ENCODE data around the gene TRAPPC14.
"Not testable (repeated sequence)": the region's sequence is repeated elsewhere in the genome, so short reads cannot be mapped to it uniquely, and the experiment has no call there.

Gene TRAPPC14

DNA sequence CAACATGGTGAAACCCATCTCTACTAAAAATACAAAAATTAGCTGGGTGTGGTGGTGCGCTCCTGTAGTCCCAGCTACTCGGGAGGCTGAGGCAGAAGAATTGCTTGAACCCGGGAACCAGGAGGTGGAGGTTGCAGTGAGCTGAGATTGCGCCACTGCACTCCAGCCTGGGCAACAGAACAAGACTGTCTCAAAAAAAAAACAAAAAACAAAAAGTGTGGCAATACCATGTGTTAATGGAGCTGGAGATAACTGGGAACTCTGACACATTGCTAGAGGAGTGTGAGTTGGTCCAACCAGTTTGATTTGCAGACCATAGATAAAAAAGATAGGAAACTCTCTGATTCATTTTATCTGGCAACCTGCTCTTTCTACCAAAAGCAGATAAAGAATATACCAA, 12.2 kb downstream of the TRAPPC14 start:
- not testable (repeated sequence) for H3K4me3 ChIP-seq (ENCODE audit: low read depth, low read length); H3K36me3 ChIP-seq (ENCODE audit: control insufficient read depth in 2 of 2, insufficient read depth in 1 of 2, low read length in 2 of 2); H3K9me3 ChIP-seq (ENCODE audit: control insufficient read depth, insufficient read depth, low read depth, low read length); H3K27ac ChIP-seq (ENCODE audit: extremely low read depth, low read depth, low read length)
- ChIA-PET POLR2A (interaction anchor here (0.7 kb wide), 2 partner anchors 10 to 14 kb away, joined by 3 read pairs; no protein-coding TSS in a partner anchor), CTCF (interaction anchor here (0.8 to 3.2 kb wide), 2 partner anchors 13 to 198 kb away, joined by 3 to 11 read pairs; no protein-coding TSS in a partner anchor)
- TF ChIP-seq, protein P1, sequence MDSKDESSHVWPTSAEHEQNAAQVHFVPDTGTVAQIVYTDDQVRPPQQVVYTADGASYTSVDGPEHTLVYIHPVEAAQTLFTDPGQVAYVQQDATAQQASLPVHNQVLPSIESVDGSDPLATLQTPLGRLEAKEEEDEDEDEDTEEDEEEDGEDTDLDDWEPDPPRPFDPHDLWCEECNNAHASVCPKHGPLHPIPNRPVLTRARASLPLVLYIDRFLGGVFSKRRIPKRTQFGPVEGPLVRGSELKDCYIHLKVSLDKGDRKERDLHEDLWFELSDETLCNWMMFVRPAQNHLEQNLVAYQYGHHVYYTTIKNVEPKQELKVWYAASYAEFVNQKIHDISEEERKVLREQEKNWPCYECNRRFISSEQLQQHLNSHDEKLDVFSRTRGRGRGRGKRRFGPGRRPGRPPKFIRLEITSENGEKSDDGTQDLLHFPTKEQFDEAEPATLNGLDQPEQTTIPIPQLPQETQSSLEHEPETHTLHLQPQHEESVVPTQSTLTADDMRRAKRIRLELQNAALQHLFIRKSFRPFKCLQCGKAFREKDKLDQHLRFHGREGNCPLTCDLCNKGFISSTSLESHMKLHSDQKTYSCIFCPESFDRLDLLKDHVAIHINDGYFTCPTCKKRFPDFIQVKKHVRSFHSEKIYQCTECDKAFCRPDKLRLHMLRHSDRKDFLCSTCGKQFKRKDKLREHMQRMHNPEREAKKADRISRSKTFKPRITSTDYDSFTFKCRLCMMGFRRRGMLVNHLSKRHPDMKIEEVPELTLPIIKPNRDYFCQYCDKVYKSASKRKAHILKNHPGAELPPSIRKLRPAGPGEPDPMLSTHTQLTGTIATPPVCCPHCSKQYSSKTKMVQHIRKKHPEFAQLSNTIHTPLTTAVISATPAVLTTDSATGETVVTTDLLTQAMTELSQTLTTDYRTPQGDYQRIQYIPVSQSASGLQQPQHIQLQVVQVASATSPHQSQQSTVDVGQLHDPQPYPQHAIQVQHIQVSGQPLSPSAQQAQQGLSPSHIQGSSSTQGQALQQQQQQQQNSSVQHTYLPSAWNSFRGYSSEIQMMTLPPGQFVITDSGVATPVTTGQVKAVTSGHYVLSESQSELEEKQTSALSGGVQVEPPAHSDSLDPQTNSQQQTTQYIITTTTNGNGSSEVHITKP (tag by site-specific recombination; IDR thresholded peaks at IDR 0.05), result 0 out of 2 replicates have a peak, but pooled peaks have one; percentile 13
- H3K4me1 ChIP-seq (ENCODE audit: control insufficient read depth, insufficient read depth, low read length), result peaks cover 10% of the 10 kb centered on the region

DNA sequence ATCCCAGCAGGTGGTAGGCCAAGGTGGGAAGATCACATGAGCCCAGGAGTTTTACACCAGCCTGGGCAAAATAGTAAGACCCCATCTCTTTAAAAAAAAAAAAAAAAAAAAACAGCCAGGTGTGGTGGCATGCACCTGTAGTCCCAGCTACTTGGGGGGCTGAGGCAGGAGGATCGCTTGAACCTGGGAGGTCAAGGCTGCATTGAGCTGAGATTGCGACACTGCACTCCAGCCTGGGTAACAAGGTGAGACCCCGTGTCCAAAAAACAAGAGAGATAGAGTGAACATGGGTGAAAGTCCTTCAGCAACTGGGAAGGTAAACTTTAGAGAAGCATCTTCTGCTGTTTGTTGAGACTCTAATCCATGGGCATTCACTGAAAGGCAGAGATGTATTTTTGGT, 16.1 kb downstream of the TRAPPC14 start:
- Histone ChIP-seq H3K27ac (ENCODE audit: extremely low read depth, low read depth, low read length) (no peak overlapping the region), H3K4me1 (ENCODE audit: control insufficient read depth, insufficient read depth, low read length) (no peaks in the 10 kb centered on the region), H3K4me3 (ENCODE audit: low read depth, low read length) (no peak overlapping the region), H3K9me3 (ENCODE audit: control insufficient read depth, insufficient read depth, low read depth, low read length) (no peaks in the 10 kb centered on the region), H3K36me3 (ENCODE audit: control insufficient read depth in 2 of 2, insufficient read depth in 1 of 2, low read length in 2 of 2) (no peaks in the 10 kb centered on the region)
- POLR2A ChIA-PET, result interaction anchor here (0.7 to 0.9 kb wide), 2 partner anchors 12 to 41 kb away, joined by 4 to 5 read pairs; partner anchors contain the start of gene AP4M1
- CTCF ChIA-PET, result interaction anchor here (0.6 to 2.6 kb wide), 2 partner anchors 11 to 74 kb away, joined by 3 to 33 read pairs; no protein-coding TSS in a partner anchor
- TF ChIP-seq, protein P2, sequence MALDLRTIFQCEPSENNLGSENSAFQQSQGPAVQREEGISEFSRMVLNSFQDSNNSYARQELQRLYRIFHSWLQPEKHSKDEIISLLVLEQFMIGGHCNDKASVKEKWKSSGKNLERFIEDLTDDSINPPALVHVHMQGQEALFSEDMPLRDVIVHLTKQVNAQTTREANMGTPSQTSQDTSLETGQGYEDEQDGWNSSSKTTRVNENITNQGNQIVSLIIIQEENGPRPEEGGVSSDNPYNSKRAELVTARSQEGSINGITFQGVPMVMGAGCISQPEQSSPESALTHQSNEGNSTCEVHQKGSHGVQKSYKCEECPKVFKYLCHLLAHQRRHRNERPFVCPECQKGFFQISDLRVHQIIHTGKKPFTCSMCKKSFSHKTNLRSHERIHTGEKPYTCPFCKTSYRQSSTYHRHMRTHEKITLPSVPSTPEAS (tag by site-specific recombination; IDR thresholded peaks at IDR 0.05), result no peak
- TF ChIP-seq ZNF112 (tag by site-specific recombination; IDR thresholded peaks at IDR 0.05), result no peak
- no peak for TF ChIP-seq ZNF658 (tag by site-specific recombination; IDR thresholded peaks at IDR 0.05)
- TF ChIP-seq ZNF585B (tag by site-specific recombination; IDR thresholded peaks at IDR 0.05), result no peak
- TF ChIP-seq, protein P3, sequence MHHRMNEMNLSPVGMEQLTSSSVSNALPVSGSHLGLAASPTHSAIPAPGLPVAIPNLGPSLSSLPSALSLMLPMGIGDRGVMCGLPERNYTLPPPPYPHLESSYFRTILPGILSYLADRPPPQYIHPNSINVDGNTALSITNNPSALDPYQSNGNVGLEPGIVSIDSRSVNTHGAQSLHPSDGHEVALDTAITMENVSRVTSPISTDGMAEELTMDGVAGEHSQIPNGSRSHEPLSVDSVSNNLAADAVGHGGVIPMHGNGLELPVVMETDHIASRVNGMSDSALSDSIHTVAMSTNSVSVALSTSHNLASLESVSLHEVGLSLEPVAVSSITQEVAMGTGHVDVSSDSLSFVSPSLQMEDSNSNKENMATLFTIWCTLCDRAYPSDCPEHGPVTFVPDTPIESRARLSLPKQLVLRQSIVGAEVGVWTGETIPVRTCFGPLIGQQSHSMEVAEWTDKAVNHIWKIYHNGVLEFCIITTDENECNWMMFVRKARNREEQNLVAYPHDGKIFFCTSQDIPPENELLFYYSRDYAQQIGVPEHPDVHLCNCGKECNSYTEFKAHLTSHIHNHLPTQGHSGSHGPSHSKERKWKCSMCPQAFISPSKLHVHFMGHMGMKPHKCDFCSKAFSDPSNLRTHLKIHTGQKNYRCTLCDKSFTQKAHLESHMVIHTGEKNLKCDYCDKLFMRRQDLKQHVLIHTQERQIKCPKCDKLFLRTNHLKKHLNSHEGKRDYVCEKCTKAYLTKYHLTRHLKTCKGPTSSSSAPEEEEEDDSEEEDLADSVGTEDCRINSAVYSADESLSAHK (tag by site-specific recombination; IDR thresholded peaks at IDR 0.05), result no peak
- TF ChIP-seq, protein P4, sequence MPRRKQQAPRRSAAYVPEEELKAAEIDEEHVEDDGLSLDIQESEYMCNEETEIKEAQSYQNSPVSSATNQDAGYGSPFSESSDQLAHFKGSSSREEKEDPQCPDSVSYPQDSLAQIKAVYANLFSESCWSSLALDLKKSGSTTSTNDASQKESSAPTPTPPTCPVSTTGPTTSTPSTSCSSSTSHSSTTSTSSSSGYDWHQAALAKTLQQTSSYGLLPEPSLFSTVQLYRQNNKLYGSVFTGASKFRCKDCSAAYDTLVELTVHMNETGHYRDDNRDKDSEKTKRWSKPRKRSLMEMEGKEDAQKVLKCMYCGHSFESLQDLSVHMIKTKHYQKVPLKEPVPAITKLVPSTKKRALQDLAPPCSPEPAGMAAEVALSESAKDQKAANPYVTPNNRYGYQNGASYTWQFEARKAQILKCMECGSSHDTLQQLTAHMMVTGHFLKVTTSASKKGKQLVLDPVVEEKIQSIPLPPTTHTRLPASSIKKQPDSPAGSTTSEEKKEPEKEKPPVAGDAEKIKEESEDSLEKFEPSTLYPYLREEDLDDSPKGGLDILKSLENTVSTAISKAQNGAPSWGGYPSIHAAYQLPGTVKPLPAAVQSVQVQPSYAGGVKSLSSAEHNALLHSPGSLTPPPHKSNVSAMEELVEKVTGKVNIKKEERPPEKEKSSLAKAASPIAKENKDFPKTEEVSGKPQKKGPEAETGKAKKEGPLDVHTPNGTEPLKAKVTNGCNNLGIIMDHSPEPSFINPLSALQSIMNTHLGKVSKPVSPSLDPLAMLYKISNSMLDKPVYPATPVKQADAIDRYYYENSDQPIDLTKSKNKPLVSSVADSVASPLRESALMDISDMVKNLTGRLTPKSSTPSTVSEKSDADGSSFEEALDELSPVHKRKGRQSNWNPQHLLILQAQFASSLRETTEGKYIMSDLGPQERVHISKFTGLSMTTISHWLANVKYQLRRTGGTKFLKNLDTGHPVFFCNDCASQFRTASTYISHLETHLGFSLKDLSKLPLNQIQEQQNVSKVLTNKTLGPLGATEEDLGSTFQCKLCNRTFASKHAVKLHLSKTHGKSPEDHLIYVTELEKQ (tag by site-specific recombination; IDR thresholded peaks at IDR 0.05; ENCODE audit: borderline replicate concordance), result no peak
- TF ChIP-seq ZBTB48 (tag by site-specific recombination; IDR thresholded peaks at IDR 0.05), result no peak
- no peak for TF ChIP-seq SETDB1 (IDR thresholded peaks at IDR 0.05; ENCODE audit: insufficient read length, low read length)
- TF ChIP-seq ZFP37 (tag by site-specific recombination; IDR thresholded peaks at IDR 0.05), result no peak
- no peak for TF ChIP-seq ZNF404 (tag by site-specific recombination; IDR thresholded peaks at IDR 0.05)

All from HEK293 (cell line).